Body of pancreas (tissue), 4 donors: ENCODE results near the gene PYGM.

Experiments used
- POLR2A ChIP-seq, 3 donors: fragments of 450-650 bp; IDR thresholded peaks; one replicate each; pipeline ENCODE4 v1.6.1; 2016; ENCODE audit warnings: antibody characterized with exemption in 3 of 3, mild to moderate bottlenecking in 2 of 3
- TF ChIP-seq, protein P1 (sequence below), 7 experiments: fragments of 450-650 bp in 4 of 7; fragments of 200-600 bp in 3 of 7; sonication (generic) in 3 of 7; IDR thresholded peaks; one replicate each; pipeline ENCODE4 v1.5.1; 2016 to 2019; ENCODE audit warnings: antibody characterized with exemption in 7 of 7

- TF ChIP-seq, protein P1, sequence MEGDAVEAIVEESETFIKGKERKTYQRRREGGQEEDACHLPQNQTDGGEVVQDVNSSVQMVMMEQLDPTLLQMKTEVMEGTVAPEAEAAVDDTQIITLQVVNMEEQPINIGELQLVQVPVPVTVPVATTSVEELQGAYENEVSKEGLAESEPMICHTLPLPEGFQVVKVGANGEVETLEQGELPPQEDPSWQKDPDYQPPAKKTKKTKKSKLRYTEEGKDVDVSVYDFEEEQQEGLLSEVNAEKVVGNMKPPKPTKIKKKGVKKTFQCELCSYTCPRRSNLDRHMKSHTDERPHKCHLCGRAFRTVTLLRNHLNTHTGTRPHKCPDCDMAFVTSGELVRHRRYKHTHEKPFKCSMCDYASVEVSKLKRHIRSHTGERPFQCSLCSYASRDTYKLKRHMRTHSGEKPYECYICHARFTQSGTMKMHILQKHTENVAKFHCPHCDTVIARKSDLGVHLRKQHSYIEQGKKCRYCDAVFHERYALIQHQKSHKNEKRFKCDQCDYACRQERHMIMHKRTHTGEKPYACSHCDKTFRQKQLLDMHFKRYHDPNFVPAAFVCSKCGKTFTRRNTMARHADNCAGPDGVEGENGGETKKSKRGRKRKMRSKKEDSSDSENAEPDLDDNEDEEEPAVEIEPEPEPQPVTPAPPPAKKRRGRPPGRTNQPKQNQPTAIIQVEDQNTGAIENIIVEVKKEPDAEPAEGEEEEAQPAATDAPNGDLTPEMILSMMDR (IDR thresholded peaks at IDR 0.05): no peak
- no peak for TF ChIP-seq POLR2A (IDR thresholded peaks at IDR 0.05)
Observed at GRCh38 chr11:64774144-64774543, 14.4 kb upstream of the PYGM start.
